ENCODE results near the gene FAM9A.
A peak's percentile ranks its signal among the peaks of the same experiment; 100 is the strongest.
"Not testable (repeated sequence)": the region's sequence is repeated elsewhere in the genome, so short reads cannot be mapped to it uniquely, and the experiment has no call there.

Gene FAM9A

DNA sequence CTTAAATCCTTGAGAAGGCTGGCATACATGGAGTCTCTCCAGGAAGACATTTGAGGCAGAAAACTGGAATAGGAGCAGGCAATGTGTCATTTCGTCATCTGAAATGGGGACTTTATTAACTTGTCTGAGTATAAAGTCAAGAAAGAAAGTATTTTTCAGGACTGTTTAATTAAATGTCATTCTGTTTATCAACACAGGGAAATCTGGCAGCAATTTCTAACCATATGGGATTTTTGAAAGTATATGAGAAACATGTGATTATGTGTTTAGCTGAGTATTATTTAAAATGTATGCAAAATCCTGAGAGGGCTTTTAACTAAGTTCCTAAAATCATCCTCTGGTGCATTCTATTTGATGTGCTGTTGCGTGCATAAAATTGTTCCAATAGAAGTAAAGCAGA is 3.9 kb upstream of the FAM9A start:
- no peak for DNase-seq (ENCODE audit: low read depth in 3 of 3, low spot score in 1 of 3)

DNA sequence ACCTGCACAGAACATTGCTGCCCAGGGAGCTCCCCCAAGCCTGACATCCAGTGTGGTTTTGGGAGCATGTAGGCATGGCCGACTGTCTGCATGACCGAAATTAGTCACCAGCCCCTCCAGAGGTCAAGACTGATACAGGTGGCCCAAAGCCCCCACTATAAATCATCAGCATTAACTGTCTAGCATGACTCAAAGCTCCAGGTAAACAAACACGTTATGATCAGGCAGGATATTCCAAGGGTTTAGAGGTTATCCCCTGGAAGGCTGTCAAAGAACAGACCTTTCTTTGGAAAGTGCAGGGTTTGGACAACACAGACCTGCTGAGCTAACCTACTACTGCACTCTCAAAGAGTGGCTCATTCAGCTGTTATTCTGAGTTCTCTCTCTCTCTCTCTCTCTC is 2.1 kb upstream of the FAM9A start:
- no peak for DNase-seq (ENCODE audit: low read depth in 3 of 3, low spot score in 1 of 3)

DNA sequence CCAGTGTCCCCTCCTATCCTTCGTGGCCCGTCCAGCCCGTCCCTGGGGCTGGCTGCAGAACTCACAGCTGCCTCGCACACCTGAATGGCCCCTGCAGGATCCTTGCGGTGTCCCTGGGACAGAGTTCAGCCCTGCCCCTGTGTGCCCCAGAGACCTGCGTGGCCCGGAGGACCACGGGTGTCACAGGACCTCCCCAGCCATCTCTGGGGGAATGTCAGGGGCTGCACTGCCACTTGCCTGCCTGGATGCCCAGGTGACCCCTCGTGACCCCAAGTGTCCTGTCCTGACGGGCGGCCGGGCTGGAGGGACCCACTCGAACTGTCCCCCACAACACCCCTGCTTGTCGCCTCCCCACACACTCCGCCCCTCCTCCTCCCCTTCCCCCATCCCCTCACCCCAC is 832 bp downstream of the FAM9A start:
- not testable (repeated sequence) for DNase-seq (ENCODE audit: low read depth in 3 of 3, low spot score in 1 of 3)

DNA sequence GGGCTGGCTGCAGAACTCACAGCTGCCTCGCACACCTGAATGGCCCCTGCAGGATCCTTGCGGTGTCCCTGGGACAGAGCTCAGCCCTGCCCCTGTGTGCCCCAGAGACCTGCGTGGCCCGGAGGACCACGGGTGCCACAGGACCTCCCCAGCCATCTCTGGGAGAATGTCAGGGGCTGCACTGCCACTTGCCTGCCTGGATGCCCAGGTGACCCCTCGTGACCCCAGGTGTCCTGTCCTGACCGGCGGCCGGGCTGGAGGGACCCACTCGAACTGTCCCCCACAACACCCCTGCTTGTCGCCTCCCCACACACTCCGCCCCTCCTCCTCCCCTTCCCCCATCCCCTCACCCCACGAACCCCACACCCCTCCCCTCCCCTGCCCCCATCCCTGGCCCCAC is 1.9 kb downstream of the FAM9A start:
- not testable (repeated sequence) for DNase-seq (ENCODE audit: low read depth in 3 of 3, low spot score in 1 of 3)

DNA sequence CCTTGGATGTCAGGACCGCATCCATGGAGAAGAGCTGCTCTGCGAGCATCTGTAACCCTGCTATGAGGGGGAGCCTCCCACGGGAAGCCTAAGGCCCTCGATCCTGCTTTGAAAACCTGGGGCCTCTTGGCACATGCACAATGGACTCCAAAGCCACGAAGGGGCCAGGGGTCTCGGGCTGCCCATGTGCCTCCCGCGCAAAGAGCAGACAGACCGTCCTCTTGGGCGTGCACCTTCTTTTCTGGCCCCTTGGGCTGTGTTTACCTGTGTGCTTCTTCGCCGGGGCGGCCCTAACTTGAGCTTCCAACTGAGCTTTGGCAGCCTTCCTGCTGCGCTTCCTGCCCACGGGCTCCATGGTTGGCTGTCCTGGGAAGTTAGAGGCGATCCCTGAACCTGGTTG is 2.5 kb downstream of the FAM9A start:
- not testable (repeated sequence) for DNase-seq (ENCODE audit: low read depth in 3 of 3, low spot score in 1 of 3)

DNA sequence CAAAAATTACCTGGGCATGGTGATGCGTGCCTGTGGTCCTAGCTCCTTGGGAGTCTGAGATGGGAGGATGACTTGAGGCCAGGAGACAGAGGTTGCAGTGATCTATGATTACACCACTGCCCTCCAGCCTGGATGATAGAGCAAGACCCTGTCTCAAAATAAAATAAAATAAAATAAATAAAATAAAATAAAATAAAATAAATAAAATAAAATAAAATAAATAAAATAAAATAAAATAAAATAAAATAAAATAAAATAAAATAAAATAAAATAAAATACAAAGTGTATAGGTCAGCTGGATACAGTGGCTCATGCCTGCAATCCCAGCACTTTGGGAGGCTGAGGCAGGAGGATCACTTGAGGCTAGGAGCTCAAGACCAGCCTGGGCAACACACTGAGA is 14.1 kb downstream of the FAM9A start:
- not testable (repeated sequence) for DNase-seq (ENCODE audit: low read depth in 3 of 3, low spot score in 1 of 3)

DNA sequence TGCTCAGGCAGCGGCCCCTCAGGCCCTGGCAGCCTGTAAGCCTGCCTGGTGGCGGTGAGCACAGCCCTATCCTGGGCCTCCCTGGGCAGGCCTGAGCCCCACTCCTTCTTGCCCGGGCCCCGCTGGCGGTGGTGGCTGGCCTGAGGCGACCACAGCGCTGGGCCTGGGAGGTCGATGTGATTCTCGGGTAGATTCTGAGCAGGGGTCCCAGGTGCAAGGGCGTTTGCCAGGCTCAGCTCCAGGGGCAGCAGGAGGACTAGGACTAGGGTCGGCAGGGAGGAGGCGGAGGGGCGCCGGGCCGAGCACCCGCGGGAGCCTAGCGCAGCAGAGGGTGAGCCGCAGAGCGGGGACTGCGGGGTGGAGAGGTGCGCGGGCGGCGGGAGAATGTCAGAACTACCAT is 17.0 kb downstream of the FAM9A start:
- DNase-seq (ENCODE audit: low read depth in 3 of 3, low spot score in 1 of 3), result no peak

DNA sequence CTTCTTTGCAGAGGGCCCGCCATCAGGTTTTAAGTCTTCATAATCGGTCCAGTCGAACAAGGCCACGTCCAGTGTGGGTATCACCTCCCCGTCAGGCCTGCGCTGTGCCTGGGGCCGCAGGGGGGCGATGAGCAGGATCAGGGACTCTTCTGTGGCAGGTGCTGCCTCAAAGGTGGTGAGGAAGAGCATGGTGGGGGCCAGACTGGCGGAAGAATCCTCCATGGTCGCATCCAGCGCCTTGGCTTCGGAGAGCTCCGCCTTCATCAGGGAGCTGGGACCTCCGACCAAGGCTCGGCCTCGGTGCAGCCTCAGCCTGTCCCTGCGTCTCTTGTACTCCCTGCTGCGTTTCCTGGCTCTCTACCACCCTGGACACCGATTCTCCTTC is 17.5 kb downstream of the FAM9A start:
- no peak for DNase-seq (ENCODE audit: low read depth in 3 of 3, low spot score in 1 of 3)

DNA sequence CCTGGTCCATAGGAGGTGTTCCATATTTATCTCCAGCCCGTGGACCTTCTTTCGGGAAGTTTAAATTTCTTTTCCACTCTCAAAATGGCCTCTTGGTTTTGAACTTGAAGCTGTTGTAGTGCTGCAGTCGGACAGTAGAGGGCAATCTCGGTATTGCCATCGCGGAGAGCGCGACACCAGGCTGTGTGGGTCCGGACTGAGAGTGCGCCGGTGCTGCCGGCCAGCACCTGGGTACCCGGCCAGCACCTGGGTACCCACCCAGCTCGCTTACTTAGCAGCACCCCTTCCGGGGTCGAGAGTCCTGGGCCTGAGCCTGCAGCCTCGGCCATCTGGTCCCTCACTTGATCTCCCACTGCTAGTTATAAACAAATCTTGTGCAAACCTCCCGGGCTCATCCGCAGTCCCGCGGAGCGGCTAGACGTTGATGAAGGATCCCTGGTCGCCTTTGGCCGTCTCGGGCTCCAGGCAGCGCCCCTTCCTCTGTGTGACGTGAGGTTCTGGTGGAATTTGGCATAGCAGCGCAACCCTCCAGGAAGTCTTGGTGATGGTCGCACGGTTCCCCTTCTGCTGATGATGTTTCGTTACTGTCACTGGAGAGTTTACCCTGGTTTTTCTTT is 18.0 kb downstream of the FAM9A start:
- peak in 1 of 3 donors; percentile 1 for DNase-seq (ENCODE audit: low read depth in 3 of 3, low spot score in 1 of 3)

DNA sequence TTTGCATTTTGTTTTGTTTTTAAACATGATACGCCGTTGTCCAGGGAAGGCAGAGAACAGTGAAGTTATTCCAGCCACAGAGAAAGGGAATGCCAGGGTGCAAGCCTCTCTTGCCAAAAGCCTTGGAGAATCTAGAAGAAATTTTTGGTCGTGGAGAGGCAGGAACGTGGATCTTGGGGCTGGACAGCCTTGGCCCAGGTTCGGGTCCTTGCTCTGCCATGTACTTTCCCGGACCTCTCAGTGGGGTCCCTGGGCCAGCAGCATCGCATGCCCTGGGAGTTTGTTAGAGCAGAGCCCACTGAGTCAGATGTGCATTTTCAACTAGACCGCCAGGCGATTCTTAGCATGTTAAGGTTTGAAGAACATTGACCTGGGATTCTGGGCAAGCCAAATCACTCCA is 18.6 kb downstream of the FAM9A start:
- no peak for DNase-seq (ENCODE audit: low read depth in 3 of 3, low spot score in 1 of 3)

DNA sequence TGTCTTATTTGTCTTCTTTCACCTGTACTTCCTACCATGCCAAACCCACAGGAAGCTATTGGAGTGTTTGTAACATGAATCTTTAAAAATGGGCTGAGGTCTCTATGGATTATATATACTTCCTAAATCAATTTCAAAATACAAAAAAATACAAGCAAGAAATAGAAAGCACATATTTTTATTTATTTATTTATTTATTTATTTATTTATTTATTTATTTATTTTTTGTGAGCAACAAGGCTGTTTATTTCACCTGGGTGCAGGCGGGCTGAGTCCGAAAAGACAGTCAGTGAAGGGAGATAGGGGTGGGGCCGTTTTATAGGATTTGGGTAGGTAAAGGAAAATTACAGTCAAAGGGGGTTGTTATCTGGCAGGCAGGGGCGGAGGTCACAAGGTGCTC is 19.3 kb downstream of the FAM9A start:
- not testable (repeated sequence) for DNase-seq (ENCODE audit: low read depth in 3 of 3, low spot score in 1 of 3)

DNA sequence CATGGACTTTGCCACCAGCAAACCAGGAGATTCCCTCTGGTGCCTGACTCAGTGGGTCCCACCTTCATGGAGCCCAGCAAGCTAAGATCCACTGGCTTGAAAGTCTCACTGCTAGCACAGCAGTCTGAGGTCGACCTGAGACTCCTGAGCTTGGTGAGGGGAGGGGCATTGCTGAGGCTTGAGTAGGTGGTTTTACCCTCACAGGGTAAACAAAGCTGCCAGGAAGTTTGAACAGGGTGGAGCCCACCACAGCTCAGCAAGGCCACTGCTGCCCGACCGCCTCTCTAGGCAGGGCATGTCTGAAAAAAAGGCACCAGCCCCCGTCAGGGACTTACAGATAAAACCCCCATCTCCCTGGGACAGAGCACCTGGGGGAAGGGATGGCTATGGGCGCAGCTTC is 28.1 kb downstream of the FAM9A start:
- no peak for DNase-seq (ENCODE audit: low read depth in 3 of 3, low spot score in 1 of 3)

DNA sequence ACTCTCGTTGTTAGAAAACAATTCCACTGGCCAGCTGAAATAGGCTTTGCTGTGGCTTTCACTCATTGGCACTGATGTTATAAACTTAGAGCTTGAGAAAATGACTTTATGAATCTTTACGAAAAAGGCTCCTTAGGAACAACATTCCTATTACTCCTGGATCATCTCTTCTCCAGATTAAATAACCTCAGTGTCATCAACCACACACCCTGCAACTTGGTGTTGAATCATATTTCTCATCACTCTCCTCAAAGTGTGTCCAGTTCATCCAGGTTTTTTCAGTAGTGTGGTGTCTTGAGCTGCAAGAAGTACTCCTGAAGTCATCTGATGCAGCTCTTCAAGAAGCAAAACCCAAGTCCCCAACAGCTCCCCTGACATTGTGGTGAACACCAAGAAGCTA is 41.2 kb downstream of the FAM9A start:
- DNase-seq (ENCODE audit: low read depth in 3 of 3, low spot score in 1 of 3), result no peak

DNA sequence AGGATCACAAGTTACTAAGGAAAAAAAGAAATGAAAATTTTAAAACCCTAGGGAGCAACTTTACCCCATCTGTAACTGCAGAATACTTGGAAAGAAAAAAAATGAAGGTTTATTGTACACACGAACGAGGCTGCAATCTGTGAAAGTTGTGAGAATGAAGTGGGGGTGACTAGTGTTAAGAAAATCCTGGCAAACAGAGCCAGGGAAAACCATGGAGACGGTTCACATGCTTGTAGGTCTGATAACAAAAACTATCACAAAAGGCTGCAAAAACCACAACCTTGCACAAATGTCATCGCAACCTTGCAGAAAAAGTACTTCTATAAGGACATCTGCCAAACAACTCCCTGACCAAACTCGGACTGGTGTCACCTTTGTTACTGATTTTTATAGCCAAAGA is 42.5 kb downstream of the FAM9A start:
- DNase-seq (ENCODE audit: low read depth in 3 of 3, low spot score in 1 of 3), result not testable (repeated sequence)

DNA sequence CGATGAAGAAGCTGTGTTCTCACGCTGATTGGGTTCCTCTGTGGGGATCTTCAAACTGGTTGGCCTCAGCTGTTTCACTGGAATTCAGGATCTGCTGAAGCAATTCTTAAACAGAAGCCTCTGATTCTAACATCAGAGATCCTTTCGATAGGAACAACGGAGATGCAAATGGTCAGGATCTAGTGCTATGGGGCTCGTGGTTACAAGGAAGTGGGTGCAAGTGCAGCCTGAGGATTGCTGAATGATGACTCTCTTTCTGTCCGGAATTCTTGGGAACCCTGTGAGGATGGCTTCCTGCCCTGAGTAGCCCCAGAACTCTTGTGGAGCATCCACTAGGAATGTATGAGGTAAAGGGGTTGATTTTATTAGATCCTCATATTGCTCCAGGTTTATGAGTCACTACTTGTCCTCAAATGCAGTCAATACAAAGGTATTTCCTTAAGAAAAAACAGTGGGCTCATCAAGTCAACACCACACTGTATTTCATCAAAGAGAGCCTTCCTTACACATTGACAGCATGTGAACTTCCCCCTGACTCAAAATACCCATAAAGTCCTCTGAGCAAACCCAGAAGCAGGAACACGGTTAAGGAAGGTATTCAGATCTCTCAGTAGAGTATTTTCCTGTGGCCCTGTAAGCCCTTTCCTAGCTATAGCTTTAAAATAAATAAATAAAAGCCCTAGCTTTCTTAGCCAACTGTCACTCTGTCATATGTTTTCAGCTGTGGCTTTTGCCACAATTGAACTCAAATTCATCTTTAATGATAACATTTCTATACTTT is 43.4 kb downstream of the FAM9A start:
- not testable (repeated sequence) for DNase-seq (ENCODE audit: low read depth in 3 of 3, low spot score in 1 of 3)

DNA sequence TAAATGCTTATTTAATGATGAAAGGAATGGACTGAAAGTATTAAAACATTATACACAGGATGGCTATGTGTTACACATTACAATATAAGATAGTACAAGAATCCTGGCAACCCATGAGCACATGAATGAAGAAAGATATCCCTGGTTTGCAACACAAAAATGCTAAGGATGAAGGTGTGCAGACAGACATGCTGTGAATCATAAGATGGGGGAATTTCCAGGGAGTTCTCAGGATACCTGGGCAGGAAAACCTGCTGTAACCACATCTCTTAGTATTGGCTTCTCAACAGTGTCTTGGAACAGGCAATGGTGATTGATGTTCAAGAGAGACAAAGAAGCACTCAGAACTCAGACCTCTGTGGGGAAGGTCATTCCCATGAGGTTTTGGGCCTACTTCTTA is 45.4 kb downstream of the FAM9A start:
- DNase-seq (ENCODE audit: low read depth in 3 of 3, low spot score in 1 of 3), result no peak

DNA sequence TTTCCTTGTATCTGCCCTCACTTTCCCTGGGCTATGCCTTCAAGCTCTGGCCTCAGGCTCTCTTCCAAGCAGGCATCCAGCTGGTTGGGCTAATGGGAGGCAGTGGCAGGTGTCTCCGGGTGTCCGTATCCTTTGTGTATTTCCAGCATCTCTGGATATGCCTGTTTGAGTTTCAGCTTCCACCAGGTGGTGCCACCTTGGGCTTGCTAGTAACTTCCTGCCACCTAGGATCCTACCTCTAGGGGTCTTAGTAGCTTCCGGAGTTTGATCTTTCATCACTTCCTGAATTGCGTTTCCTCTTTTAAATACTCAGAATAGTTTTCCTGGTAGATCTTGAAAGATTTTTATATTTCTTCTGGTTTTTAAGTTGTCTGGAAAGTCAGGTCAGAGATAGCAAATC is 46.1 kb downstream of the FAM9A start:
- no peak for DNase-seq (ENCODE audit: low read depth in 3 of 3, low spot score in 1 of 3)

DNA sequence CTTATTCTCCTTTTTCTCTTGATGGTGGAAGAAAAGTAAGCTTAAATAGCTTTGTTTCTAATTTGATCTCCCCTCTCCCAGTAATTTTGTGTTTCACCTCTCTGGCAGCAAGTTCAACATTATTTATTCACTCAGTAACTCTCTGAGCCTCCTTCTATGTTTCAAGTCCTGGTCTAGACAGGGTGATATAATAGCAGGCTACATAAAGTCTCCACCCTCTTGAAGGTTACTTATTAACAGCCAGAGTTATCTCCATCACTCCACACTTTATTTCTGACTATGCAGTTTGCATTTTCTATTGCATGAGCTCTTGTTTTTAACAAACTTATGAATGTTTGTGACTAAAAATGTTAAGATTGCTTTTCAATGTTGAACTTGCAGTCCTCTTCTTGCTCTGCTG is 51.5 kb downstream of the FAM9A start:
- no peak for DNase-seq (ENCODE audit: low read depth in 3 of 3, low spot score in 1 of 3)

DNA sequence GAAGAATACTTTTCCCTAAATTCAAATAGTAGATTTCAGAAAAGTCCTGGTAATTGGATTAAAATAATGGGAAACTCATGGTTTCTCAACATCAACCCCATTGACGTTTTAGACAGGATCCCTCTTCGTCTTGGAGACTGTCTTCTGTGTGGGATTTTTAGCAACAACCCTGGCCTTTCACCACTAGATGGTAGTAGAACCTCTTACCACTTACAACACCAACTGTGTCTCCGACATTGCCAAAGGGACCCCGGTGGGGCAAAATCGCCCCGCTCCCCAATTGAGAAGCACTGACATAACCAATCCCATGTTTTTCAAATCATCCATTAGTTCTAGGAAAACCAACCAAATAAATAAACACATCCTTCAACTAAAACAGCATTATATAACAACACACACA is 52.3 kb downstream of the FAM9A start:
- DNase-seq (ENCODE audit: low read depth in 3 of 3, low spot score in 1 of 3), result no peak

DNA sequence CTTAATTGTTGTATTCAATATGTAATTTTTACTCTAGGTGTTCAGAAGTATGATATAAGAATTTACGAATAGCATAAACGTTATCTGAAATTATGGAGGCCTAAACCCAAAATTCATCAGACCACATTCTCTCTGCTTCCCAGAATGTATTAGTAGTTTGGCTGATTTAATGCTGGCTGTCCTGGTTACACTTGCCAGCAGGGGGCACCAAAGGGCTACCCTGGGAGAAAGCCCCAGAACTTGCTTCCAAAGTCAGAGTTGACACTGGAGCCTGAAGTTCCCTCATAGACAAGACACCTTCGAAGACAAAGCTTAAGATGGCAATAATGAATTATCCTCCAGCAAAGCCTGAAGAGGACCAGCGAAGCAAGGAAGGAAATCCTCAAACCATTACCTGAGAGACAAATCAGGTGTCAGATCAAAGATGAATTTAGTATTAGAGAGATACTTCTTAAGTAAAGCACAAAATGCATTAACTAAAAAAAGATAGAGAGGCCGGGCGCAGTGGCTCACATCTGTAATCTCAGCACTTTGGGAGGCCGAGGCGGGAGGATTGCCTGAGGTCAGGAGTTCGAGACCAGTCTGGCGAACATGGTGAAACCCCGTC is 58.0 kb downstream of the FAM9A start:
- peak; percentile 5 to 44 (median 25) for DNase-seq (ENCODE audit: low read depth in 3 of 3, low spot score in 1 of 3)

DNA sequence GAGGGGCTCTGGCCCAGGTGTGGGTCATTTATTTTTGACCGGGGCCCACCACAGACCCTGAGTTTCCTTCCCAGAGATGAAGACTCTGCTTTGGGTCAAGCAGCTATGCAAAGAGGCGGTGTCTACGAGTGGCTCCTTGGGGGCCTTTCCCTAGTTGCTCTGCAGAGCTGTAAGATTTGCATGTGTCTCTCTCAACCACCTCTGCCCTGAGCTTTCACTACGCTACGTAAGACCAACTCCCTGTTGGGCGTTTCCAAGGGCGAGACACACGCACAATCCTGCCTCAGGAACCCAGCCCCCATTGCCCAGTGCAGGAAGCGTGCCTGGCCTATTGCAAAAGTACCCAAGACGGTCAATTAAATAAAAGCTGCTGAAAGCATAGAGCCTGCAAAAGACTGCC is 59.2 kb downstream of the FAM9A start:
- no peak for DNase-seq (ENCODE audit: low read depth in 3 of 3, low spot score in 1 of 3)
